WI38 (cell line): Measurements from ENCODE around the gene QRFPR.
"Not testable (repeated sequence)": the region's sequence is repeated elsewhere in the genome, so short reads cannot be mapped to it uniquely, and the experiment has no call there.

Source experiments
- H3K4me3 ChIP-seq: 2 replicates; pipeline ENCODE4 v1.5.1; 2011; ENCODE audit warnings: low read depth, mild to moderate bottlenecking, control low read depth, low read length
- TF ChIP-seq, protein P1 (sequence below): IDR thresholded peaks from 2 replicates; pipeline ENCODE4 v1.5.1; 2012; ENCODE audit warnings: low read depth, mild to moderate bottlenecking, control low read depth, low read length

The QRFPR gene

DNA sequence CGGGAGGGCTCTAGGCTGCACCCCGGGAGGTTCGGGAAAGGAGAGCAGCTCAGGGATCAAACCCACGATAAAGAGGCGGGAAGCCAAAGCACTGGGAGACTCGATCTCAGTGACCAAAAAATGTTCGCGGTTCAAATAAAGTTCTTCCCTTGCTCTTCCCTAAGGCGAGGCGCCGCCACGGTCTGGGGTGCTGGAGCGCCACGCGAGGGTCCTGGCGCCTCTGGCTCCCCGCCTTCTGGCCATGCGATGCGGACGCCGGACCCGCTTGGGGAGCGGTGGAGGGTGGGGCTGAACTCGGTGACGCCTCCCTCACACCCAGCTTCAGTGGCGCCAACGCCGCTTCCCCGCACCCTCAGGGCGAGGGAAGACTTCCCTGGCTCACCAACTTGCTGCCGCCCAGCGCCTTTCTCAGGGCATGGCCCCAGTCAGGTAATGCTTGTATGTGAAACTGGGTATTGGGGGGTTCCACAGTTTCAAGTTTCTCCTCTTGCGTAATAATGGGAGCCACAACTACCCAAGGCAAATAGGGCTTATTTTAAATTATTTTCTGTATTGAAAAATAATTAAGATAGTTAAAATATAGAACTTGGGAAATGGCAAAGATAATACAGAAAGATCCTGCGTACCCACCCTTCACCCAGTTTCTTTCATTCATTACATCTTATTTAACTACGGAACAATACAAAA is at the start of gene QRFPR:
Gene QRFPR (minus strand): TSS at position 243 of the 687 bp plus-strand sequence. CDS start 371 bp downstream, outside the sequence.
- TF ChIP-seq, protein P1, sequence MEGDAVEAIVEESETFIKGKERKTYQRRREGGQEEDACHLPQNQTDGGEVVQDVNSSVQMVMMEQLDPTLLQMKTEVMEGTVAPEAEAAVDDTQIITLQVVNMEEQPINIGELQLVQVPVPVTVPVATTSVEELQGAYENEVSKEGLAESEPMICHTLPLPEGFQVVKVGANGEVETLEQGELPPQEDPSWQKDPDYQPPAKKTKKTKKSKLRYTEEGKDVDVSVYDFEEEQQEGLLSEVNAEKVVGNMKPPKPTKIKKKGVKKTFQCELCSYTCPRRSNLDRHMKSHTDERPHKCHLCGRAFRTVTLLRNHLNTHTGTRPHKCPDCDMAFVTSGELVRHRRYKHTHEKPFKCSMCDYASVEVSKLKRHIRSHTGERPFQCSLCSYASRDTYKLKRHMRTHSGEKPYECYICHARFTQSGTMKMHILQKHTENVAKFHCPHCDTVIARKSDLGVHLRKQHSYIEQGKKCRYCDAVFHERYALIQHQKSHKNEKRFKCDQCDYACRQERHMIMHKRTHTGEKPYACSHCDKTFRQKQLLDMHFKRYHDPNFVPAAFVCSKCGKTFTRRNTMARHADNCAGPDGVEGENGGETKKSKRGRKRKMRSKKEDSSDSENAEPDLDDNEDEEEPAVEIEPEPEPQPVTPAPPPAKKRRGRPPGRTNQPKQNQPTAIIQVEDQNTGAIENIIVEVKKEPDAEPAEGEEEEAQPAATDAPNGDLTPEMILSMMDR, result no peak
- 0 out of 2 replicates have a peak within 1 kb of the TSS, but pooled peaks have one; percentile 5 for H3K4me3 ChIP-seq

DNA sequence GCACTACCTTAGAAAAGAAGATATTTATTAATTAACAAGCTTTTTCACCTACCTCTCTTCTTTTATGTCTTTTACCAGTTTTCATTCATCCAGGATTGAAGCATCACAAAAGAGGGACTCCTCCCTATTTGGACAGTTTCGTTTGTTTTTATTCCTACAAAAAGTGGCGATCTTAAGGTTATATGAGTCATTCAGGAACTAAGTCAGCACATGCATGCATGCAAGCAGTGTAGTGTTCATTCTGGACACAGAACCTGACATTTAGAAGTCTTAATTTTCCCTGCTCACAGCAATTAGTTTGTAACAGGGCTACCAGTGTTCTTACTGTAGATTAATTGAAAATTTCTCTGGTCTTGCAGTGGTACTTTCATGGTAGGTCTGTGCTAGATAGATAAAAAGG is 47.9 kb upstream of the QRFPR start:
- no peak overlapping the region for H3K4me3 ChIP-seq
- TF ChIP-seq, protein P1, result no peak

DNA sequence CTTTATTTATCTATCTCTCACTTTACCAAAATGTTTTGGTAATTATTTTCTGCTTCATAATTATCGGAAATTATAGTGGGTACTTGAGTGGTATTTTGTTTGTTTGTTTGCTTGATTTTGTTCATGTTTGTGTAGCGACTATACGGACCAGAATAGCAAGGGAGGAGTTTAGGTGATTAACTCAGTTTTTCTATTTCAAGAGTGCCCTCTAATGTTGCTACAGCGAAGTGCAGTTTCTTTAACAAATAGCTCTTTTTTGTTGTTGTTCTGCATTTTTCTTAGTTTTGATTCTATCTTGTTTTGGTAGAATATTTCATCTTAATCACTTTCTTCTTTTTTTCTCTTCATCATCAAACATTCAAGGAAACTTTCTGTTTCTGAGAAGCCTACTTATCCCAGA is 40.8 kb upstream of the QRFPR start:
- no peak overlapping the region for H3K4me3 ChIP-seq
- TF ChIP-seq, protein P1, result no peak

DNA sequence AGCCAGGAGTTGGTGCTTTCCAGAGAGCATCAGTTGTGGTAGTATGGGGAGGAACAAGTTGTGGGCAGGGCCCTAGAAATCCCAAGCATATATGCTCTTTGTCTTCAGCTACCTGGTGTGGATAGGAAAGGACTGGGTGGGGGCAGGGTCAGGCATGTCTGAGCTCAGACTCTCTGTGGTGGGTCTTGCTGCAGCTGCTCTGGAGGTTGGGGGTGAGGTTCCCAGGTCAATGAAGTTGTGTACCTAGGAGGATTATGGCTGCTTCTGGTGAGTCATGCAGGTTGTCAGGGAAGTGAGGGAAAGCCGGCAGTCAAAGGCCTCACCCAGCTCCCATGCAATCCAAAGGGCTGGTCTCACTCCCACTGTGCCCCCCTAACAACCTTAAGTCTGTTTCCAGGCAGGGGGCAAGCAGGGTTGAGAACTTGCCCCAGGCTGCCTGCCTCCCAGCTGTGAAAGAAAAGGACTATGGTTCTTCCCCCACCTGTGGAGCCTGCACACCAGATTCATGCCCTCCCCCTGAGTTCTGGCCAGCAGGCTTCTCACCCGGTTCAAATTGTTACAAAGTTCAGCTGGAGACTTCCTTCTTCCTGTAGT is 30.4 kb upstream of the QRFPR start:
- no peak overlapping the region for H3K4me3 ChIP-seq
- TF ChIP-seq, protein P1, result no peak

DNA sequence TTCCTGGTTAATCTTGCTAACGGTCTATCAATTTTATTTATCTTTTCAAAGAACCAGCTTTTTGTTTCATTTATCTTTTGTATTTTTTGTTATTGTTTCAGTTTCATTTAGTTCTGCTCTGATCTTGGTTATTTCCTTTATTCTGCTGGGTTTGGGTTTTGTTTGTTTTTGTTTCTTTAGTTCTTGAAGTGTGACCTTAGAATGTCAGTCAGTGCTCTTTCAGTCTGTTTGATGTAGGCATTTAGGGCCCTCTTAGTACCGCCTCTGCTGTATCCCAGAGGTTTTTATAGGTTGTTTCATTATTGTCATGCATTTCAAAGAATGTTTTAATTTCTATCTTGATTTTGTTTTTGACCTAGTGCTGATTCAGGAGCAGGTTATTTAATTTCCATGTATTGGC is 27.7 kb upstream of the QRFPR start:
- not testable (repeated sequence) for H3K4me3 ChIP-seq

DNA sequence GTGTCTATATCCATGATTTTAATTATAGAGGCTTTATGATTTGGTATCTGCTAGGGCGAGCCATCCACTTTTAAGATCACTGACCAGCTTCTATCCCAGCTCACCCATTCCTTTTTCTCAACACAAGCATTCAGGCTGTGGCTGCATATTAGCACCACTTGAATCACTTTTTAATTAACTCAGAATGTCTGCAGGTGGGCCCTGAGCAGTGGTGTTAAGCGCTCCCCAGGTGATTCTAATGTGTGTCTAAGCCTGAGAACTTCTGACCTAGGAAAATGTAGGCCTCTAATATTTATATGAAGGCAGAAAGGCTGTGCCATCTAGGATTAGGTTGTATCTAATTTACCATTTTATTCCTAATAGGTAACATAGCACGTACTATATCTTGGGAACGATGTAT is 19.8 kb upstream of the QRFPR start:
- no peak overlapping the region for H3K4me3 ChIP-seq
- TF ChIP-seq, protein P1, result no peak

DNA sequence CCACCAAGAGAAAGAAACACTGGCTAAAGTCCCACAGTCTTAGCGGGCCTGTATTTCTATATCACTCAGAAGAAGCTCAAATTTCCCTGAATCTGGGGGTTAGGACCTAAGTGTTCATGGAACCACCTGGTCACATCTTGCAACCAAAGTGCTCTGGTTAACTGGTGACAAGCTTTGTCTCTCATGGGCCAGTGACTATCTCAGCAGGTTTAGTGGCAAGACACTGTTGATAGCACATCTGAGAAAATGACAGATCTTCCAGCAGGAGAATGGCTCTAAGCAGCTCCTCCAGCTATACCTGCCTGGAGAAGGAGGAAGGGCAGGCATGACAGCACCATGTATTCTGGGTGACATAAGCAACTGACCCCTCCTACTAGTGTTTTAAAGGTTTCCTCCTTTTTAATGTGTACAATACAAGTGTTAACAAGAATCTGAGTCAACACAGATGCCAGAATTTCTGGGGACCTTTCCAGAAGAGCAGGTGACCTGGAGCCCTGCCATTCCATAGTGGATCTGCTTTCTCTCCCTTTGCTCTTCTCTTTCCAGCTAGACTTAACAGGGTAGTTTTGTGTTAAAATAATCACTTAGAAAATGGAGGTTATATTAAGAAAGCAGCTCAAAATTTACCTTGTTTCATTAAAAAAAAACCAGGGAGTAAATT is 17.3 kb upstream of the QRFPR start:
- H3K4me3 ChIP-seq, result no peak overlapping the region
- TF ChIP-seq, protein P1, result no peak
